Keratinocyte (primary cell): ENCODE data around the gene THTPA. TPM values are rescaled to one million over a fixed set of nuclear protein-coding genes. Genes with fewer than 3 reads are reported as not detected.
"Not testable (repeated sequence)": the region's sequence is repeated elsewhere in the genome, so short reads cannot be mapped to it uniquely, and the experiment has no call there.

Experiments
- DNase-seq: peaks from one replicate; pipeline ENCODE4 v3.0.0-alpha.2; 2011; ENCODE audit warnings: low read depth, missing footprints, low spot score
- FAIRE-seq: peaks from 2 replicates; lab custom pipeline; 2011; peaks lifted over from hg19 to GRCh38; lab: Jason Lieb, UNC
- H2AFZ ChIP-seq: 2 replicates; pipeline ENCODE4 v1.6.0; 2012; ENCODE audit warnings: low read length, control low read depth, inconsistent platforms; ENCODE audit not compliant: control insufficient read depth
- H3K27ac ChIP-seq: 2 replicates; pipeline ENCODE4 v1.5.1; 2011; ENCODE audit warnings: low read length; ENCODE audit not compliant: control insufficient read depth, insufficient read depth
- H3K27me3 ChIP-seq: 3 replicates; pipeline ENCODE4 v1.6.0; 2011; ENCODE audit warnings: low read length; ENCODE audit not compliant: control insufficient read depth, insufficient read depth; ENCODE audit errors: extremely low read depth
- H3K36me3 ChIP-seq, 2 experiments: 2 replicates in 1 of 2; 3 replicates in 1 of 2; pipeline ENCODE4 v1.5.1; 2011; ENCODE audit warnings: low read length in 2 of 2, mild to moderate bottlenecking in 1 of 2; ENCODE audit not compliant: control insufficient read depth in 2 of 2, insufficient read depth in 2 of 2; ENCODE audit errors: extremely low read depth in 1 of 2
- H3K4me1 ChIP-seq: 3 replicates; pipeline ENCODE4 v1.5.1; 2011; ENCODE audit warnings: low read length; ENCODE audit not compliant: control insufficient read depth, insufficient read depth; ENCODE audit errors: extremely low read depth
- H3K4me2 ChIP-seq: 3 replicates; pipeline ENCODE4 v1.6.0; 2011; ENCODE audit warnings: low read depth, low read length; ENCODE audit not compliant: control insufficient read depth, insufficient read depth; ENCODE audit errors: extremely low read depth
- H3K4me3 ChIP-seq, 3 experiments: fragments of 200-600 bp in 1 of 3; sonication (generic) in 1 of 3; 2 replicates in 2 of 3; 3 replicates in 1 of 3; pipeline ENCODE4 v1.5.1; 2011 to 2016; ENCODE audit warnings: low read length in 3 of 3, mild to moderate bottlenecking in 3 of 3, control low read depth in 2 of 3, inconsistent platforms in 1 of 3, low read depth in 1 of 3, mixed read lengths in 1 of 3, mixed run types in 1 of 3, moderate library complexity in 1 of 3; ENCODE audit not compliant: control insufficient read depth in 2 of 3, insufficient read depth in 2 of 3; ENCODE audit errors: extremely low read depth in 1 of 3
- H3K79me2 ChIP-seq: 2 replicates; pipeline ENCODE4 v1.6.0; 2012; ENCODE audit warnings: low read length; ENCODE audit not compliant: control insufficient read depth, insufficient read depth
- H3K9ac ChIP-seq: 3 replicates; pipeline ENCODE4 v1.6.0; 2011; ENCODE audit warnings: low read length; ENCODE audit not compliant: control insufficient read depth, insufficient read depth; ENCODE audit errors: extremely low read depth
- H3K9me1 ChIP-seq: 3 replicates; pipeline ENCODE4 v1.6.0; 2011; ENCODE audit warnings: low read length; ENCODE audit not compliant: control insufficient read depth, insufficient read depth; ENCODE audit errors: extremely low read depth
- H3K9me3 ChIP-seq: 2 replicates; pipeline ENCODE4 v1.5.1; 2012; ENCODE audit warnings: low read depth, low read length; ENCODE audit not compliant: control insufficient read depth
- H4K20me1 ChIP-seq: 3 replicates; pipeline ENCODE4 v1.6.0; 2011; ENCODE audit warnings: low read length; ENCODE audit not compliant: control insufficient read depth, insufficient read depth; ENCODE audit errors: extremely low read depth
- EZH2 ChIP-seq: IDR thresholded peaks from one replicate; pipeline ENCODE4 v1.6.1; 2012; ENCODE audit warnings: inconsistent platforms, mild to moderate bottlenecking, low read length, moderate library complexity
- dilution Hi-C: fragments of 300-500 bp; cut with MboI; formaldehyde crosslinking; loops from one replicate; pipeline ENCODE4 v1.7.0; 2020; ENCODE audit warnings: low sequenced_read_pairs; ENCODE audit not compliant: extremely low pct_ligation_motif_present
- polyA plus RNA-seq, 5 experiments: library from polyadenylated mRNA; depleted of rRNA in 3 of 5; stranded (reverse) in 3 of 5; stranded (forward) in 1 of 5; unstranded in 1 of 5; fragments of >200 nt; gene quantifications; 1 replicate in 1 of 5; 2 replicates in 3 of 5; 3 replicates in 1 of 5; pipeline versions ENCODE4 v1.2.1 to v1.2.3, GENCODE V29; 2011 to 2012; ENCODE audit warnings: missing spikeins in 2 of 5, low read depth in 1 of 5, low replicate concordance in 1 of 5
- TF ChIP-seq, protein P1 (sequence below), 3 experiments: IDR thresholded peaks in 1 of 3; conservative IDR thresholded peaks in 1 of 3; optimal IDR thresholded peaks in 1 of 3; 2 replicates in 2 of 3; 3 replicates in 1 of 3; pipeline versions ENCODE3 to v1.5.1; 2011; ENCODE audit warnings: low read length in 3 of 3, mild to moderate bottlenecking in 3 of 3, moderate library complexity in 2 of 3, control low read depth in 1 of 3, inconsistent platforms in 1 of 3; ENCODE audit not compliant: insufficient read depth in 2 of 3; ENCODE audit errors: extremely low read depth in 1 of 3

The THTPA gene
- polyA plus RNA-seq, 1 donor (not counting 4 experiments of a cell fraction or from before 2014, with no cell fraction given), result 3.2 TPM

DNA sequence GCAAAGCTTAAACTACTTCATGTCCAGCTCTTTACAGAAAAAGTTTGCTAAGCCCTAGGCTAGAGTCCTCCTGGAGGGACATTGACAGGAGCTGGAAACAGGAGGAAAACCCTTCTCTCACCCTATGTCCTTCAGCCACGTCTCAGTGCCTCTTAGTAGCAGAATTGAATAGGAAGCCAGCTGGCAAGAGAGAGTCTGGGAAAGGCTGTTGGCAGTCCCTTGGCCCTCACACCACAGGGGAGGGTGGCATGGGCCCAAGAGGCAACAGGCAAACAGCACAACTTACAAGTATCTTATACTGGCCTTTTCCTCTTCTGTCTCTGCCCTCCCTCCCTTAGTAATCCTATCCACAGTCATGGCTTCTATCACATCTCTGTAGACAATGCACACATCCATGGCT lies 52.4 kb downstream of the THTPA start:
- Histone ChIP-seq H3K27me3 (peaks cover 4% of the 10 kb centered on the region), H3K9ac (no peak overlapping the region), H4K20me1 (no peaks in the 10 kb centered on the region), H3K4me2 (no peak overlapping the region), H3K4me3 (no peak overlapping the region), H3K9me3 (no peaks in the 10 kb centered on the region), H3K36me3 (no peaks in the 10 kb centered on the region), H3K79me2 (no peaks in the 10 kb centered on the region), H3K9me1 (no peaks in the 10 kb centered on the region), H3K27ac (no peak overlapping the region), H3K4me1 (no peaks in the 10 kb centered on the region), H2AFZ (no peak overlapping the region)
- TF ChIP-seq, protein P1, sequence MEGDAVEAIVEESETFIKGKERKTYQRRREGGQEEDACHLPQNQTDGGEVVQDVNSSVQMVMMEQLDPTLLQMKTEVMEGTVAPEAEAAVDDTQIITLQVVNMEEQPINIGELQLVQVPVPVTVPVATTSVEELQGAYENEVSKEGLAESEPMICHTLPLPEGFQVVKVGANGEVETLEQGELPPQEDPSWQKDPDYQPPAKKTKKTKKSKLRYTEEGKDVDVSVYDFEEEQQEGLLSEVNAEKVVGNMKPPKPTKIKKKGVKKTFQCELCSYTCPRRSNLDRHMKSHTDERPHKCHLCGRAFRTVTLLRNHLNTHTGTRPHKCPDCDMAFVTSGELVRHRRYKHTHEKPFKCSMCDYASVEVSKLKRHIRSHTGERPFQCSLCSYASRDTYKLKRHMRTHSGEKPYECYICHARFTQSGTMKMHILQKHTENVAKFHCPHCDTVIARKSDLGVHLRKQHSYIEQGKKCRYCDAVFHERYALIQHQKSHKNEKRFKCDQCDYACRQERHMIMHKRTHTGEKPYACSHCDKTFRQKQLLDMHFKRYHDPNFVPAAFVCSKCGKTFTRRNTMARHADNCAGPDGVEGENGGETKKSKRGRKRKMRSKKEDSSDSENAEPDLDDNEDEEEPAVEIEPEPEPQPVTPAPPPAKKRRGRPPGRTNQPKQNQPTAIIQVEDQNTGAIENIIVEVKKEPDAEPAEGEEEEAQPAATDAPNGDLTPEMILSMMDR (optimal IDR thresholded peaks at IDR 0.05 in 1 of 3, IDR thresholded peaks at IDR 0.05 in 1 of 3, conservative IDR thresholded peaks at IDR 0.05 in 1 of 3; ENCODE audit: extremely low read depth in 1 of 3, insufficient read depth in 2 of 3, low read length in 3 of 3), result no peak
- TF ChIP-seq EZH2, result no peak
- DNase-seq (no peak), FAIRE-seq (no peak)
- dilution Hi-C loops, result no loop called here

DNA sequence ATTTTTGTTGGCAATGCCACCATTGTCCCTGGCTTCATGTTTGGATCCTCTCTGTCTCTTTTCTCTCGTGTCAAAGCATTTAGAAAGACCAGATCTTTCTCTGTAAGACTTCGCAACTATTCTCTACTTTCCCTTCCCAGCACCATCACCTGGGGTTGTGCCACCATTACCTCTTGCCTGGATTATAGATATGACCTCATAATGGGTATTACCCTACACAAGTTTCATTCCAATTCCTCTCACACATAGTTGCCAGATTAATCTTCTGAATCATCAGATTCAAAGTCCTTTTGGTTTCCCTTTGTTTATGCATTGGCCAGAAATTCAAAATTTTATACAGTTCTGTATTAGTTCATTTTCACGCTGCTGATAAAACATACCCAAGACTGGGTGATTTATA lies 52.9 kb downstream of the THTPA start:
- Histone ChIP-seq H2AFZ (no peak overlapping the region), H3K4me1 (no peaks in the 10 kb centered on the region), H3K4me2 (no peak overlapping the region), H3K27me3 (peaks cover 4% of the 10 kb centered on the region), H4K20me1 (no peaks in the 10 kb centered on the region), H3K4me3 (no peak overlapping the region), H3K9me3 (no peaks in the 10 kb centered on the region), H3K79me2 (no peaks in the 10 kb centered on the region), H3K9ac (no peak overlapping the region), H3K9me1 (no peaks in the 10 kb centered on the region), H3K36me3 (no peaks in the 10 kb centered on the region), H3K27ac (no peak overlapping the region)
- no peak for FAIRE-seq
- TF ChIP-seq, protein P1 (optimal IDR thresholded peaks at IDR 0.05 in 1 of 3, IDR thresholded peaks at IDR 0.05 in 1 of 3, conservative IDR thresholded peaks at IDR 0.05 in 1 of 3; ENCODE audit: extremely low read depth in 1 of 3, insufficient read depth in 2 of 3, low read length in 3 of 3), result no peak
- TF ChIP-seq EZH2, result no peak
- no peak for DNase-seq
- dilution Hi-C loops, result no loop called here

DNA sequence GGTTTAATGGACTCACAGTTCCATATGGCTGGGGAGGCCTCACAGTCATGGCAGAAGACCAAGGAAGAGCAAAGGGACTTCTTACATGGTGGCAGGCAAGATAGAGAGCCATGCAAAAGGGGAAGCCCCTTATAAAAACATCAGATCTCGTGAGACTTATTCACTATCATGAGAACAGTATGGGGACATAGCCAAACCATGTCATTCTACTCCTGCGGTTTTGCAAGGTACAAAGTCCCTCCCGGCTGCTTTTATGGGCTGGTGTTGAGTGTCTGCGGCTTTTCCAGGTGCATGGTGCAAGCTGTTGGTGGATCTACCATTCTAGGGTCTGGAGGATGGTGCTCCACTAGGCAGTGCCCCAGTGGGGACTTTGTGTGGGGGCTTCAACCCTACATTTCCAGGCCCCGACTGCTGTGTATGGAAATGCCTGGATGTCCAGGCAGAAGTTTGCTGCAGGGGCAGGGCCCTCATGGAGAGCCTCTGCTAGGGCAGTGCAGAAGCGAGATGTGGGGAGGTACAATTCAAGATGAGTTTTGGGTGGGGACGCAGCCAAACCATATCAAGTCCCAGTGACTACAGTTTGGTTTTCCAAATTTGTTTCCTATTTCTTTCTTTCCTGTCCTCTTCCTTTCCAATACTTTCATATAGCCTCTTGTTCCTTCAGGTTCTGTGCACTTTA lies 53.5 kb downstream of the THTPA start:
- H3K27me3 ChIP-seq, H2AFZ ChIP-seq, DNase-seq, H3K9me3 ChIP-seq, H3K27ac ChIP-seq, H3K79me2 ChIP-seq, H3K9me1 ChIP-seq, H4K20me1 ChIP-seq, H3K36me3 ChIP-seq, dilution Hi-C loops, H3K4me3 ChIP-seq, FAIRE-seq, H3K4me1 ChIP-seq, H3K9ac ChIP-seq, H3K4me2 ChIP-seq: not testable (repeated sequence)
